GM12878 (cell line): ENCODE data around the gene ZNF19.

Source experiments
- FOXM1 ChIP-seq: IDR thresholded peaks from 2 replicates; pipeline ENCODE4 v1.6.1; 2012; ENCODE audit warnings: low read depth, mild to moderate bottlenecking, inconsistent platforms, low read length, moderate library complexity
- NR2C1 ChIP-seq: fragments of 450-650 bp; IDR thresholded peaks from 2 replicates; pipeline ENCODE4 v1.6.1; 2017; ENCODE audit warnings: antibody characterized with exemption, mild to moderate bottlenecking, moderate library complexity
- RBBP5 ChIP-seq: fragments of 200-600 bp; sonication (generic); conservative IDR thresholded peaks from 2 replicates; pipeline ENCODE4 v1.6.1; 2016
- SUPT20H ChIP-seq: IDR thresholded peaks from 2 replicates; pipeline ENCODE4 v1.6.1; 2011; ENCODE audit warnings: low read depth, mild to moderate bottlenecking, low read length, moderate library complexity, borderline replicate concordance; ENCODE audit not compliant: control insufficient read depth
- TF ChIP-seq, protein P1 (sequence below), 3 experiments: IDR thresholded peaks in 2 of 3; conservative IDR thresholded peaks in 1 of 3; 2 replicates each; pipeline ENCODE4 v1.5.1; 2011; ENCODE audit warnings: low read depth in 3 of 3, low read length in 3 of 3, mild to moderate bottlenecking in 3 of 3, control low read depth in 2 of 3, moderate library complexity in 2 of 3, inconsistent platforms in 1 of 3, mixed read lengths in 1 of 3; ENCODE audit not compliant: control insufficient read depth in 2 of 3, insufficient read depth in 1 of 3; ENCODE audit errors: extremely low read depth in 1 of 3
- TF ChIP-seq, protein P2 (sequence below): fragments of 450-650 bp; IDR thresholded peaks from 2 replicates; pipeline ENCODE4 v1.6.1; 2017; ENCODE audit warnings: mild to moderate bottlenecking
- TF ChIP-seq, protein P3 (sequence below): IDR thresholded peaks from 2 replicates; pipeline ENCODE4 v1.6.1; 2012; ENCODE audit warnings: mild to moderate bottlenecking, low read depth, low read length

DNA sequence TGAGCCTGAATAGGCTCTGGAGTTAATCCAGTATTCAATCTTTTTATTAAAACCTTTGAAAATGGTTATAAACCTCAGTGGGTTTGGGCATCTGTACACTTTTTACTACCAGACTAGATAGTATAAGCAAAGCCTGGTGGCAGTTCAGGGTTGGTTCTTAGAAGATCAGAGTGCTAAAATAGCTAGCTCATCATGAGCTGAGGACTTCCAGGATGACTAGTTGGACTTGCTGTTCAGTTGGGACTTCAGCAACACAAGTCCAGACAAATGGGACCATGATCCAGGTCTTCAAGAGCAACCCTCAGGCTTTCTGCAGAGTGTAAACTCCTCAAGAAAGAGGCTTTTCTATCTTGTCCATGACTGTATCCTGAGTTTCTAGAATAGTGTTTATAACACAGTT is 1.2 kb upstream of the ZNF19 start:
- TF ChIP-seq, protein P1, sequence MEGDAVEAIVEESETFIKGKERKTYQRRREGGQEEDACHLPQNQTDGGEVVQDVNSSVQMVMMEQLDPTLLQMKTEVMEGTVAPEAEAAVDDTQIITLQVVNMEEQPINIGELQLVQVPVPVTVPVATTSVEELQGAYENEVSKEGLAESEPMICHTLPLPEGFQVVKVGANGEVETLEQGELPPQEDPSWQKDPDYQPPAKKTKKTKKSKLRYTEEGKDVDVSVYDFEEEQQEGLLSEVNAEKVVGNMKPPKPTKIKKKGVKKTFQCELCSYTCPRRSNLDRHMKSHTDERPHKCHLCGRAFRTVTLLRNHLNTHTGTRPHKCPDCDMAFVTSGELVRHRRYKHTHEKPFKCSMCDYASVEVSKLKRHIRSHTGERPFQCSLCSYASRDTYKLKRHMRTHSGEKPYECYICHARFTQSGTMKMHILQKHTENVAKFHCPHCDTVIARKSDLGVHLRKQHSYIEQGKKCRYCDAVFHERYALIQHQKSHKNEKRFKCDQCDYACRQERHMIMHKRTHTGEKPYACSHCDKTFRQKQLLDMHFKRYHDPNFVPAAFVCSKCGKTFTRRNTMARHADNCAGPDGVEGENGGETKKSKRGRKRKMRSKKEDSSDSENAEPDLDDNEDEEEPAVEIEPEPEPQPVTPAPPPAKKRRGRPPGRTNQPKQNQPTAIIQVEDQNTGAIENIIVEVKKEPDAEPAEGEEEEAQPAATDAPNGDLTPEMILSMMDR (IDR thresholded peaks at IDR 0.05 in 2 of 3, conservative IDR thresholded peaks at IDR 0.05 in 1 of 3; ENCODE audit: control insufficient read depth in 2 of 3, extremely low read depth in 1 of 3, insufficient read depth in 1 of 3, low read depth in 3 of 3, low read length in 3 of 3) = no peak
- TF ChIP-seq RBBP5 (no peak), FOXM1 (no peak), SUPT20H (no peak), NR2C1 (no peak)
- TF ChIP-seq, protein P2, sequence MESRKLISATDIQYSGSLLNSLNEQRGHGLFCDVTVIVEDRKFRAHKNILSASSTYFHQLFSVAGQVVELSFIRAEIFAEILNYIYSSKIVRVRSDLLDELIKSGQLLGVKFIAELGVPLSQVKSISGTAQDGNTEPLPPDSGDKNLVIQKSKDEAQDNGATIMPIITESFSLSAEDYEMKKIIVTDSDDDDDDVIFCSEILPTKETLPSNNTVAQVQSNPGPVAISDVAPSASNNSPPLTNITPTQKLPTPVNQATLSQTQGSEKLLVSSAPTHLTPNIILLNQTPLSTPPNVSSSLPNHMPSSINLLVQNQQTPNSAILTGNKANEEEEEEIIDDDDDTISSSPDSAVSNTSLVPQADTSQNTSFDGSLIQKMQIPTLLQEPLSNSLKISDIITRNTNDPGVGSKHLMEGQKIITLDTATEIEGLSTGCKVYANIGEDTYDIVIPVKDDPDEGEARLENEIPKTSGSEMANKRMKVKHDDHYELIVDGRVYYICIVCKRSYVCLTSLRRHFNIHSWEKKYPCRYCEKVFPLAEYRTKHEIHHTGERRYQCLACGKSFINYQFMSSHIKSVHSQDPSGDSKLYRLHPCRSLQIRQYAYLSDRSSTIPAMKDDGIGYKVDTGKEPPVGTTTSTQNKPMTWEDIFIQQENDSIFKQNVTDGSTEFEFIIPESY = no peak
- TF ChIP-seq, protein P3, sequence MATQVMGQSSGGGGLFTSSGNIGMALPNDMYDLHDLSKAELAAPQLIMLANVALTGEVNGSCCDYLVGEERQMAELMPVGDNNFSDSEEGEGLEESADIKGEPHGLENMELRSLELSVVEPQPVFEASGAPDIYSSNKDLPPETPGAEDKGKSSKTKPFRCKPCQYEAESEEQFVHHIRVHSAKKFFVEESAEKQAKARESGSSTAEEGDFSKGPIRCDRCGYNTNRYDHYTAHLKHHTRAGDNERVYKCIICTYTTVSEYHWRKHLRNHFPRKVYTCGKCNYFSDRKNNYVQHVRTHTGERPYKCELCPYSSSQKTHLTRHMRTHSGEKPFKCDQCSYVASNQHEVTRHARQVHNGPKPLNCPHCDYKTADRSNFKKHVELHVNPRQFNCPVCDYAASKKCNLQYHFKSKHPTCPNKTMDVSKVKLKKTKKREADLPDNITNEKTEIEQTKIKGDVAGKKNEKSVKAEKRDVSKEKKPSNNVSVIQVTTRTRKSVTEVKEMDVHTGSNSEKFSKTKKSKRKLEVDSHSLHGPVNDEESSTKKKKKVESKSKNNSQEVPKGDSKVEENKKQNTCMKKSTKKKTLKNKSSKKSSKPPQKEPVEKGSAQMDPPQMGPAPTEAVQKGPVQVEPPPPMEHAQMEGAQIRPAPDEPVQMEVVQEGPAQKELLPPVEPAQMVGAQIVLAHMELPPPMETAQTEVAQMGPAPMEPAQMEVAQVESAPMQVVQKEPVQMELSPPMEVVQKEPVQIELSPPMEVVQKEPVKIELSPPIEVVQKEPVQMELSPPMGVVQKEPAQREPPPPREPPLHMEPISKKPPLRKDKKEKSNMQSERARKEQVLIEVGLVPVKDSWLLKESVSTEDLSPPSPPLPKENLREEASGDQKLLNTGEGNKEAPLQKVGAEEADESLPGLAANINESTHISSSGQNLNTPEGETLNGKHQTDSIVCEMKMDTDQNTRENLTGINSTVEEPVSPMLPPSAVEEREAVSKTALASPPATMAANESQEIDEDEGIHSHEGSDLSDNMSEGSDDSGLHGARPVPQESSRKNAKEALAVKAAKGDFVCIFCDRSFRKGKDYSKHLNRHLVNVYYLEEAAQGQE = no peak
